GM21737 (cell line): ENCODE measurements around the gene NCEH1.
A peak's percentile ranks its signal among the peaks of the same experiment; 100 is the strongest.

Source experiments
- ATAC-seq: cut with Tn5 transposase; IDR thresholded peaks from one replicate; pipeline ENCODE4 v1.9.1; 2021; ENCODE audit warnings: mild to moderate bottlenecking, moderate library complexity; ENCODE audit not compliant: unreplicated experiment

NCEH1 gene

GRCh38 chr3:172586436-172586835, 124.4 kb downstream of the NCEH1 start:
- no peak for ATAC-seq

GRCh38 chr3:172585954-172586353, 124.9 kb downstream of the NCEH1 start:
- ATAC-seq, result no peak

GRCh38 chr3:172582712-172583111, 128.2 kb downstream of the NCEH1 start:
- no peak for ATAC-seq

GRCh38 chr3:172581757-172582166, 129.1 kb downstream of the NCEH1 start:
- ATAC-seq, result no peak

GRCh38 chr3:172580680-172581401, 130.0 kb downstream of the NCEH1 start:
- peak; percentile 72 for ATAC-seq
